Hindlimb muscle (tissue), 1 donor: Measurements from ENCODE around the gene ZNF428. TPM values are rescaled to one million over a fixed set of nuclear protein-coding genes. Genes with fewer than 3 reads are reported as not detected.
"Not testable (repeated sequence)": the region's sequence is repeated elsewhere in the genome, so short reads cannot be mapped to it uniquely, and the experiment has no call there.

Experiments used
- DNase-seq: peaks from one replicate; pipeline ENCODE4 v3.0.0-alpha.2; 2013
- polyA plus RNA-seq: library from polyadenylated mRNA; unstranded; fragments of 120-200 nt; gene quantifications from one replicate; pipeline ENCODE4 v1.2.1, GENCODE V29; 2013; ENCODE audit not compliant: insufficient read length

The ZNF428 gene
- polyA plus RNA-seq, 1 donor = 64.9 TPM

DNA sequence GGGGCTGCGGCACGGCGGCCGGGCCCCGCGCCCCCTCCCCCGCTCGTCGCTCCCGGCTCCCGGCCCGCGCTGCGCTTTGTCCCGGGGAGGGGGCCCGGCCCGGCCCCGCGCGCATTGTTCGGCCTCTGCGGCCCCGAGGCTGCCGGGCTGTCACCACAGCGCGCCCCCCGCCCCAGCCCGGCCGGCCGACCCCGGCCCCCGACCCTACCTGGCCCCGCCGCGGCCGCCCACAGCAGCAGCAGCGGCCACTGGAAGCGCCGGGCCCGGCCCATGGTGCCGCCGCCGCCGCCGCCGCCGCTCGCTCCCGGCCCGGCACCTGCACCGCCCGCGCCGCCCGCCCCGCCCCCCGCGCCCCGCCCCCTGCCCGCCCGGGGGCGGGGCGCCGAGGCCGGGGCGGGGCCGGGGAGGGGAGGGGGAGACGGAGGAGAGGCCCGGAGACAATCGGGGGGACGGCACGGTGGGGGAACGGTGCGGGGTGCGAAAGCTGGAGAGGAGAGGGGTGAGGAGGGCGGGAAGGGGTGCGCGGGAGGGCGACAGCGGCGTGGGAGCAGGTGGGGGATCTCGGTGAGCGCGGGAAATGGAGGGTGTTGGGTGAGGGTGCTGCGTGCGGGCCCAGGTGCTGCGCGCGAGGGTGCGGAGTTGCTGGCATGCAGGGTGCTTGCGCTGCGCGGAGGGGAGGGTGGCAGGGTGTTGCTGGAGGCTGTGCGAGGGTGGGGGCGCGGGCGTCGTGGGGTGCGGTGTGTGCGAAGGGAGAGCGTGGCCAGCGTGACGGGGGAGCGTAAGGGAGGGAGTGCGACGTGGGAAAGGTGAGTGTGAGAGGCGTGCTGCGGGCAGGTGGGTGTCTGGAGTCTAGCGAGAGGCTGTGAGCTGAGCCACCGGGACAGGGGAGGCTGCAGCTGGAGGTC, 20.3 kb upstream of the ZNF428 start, which contains the start of gene CADM4:
CADM4 (minus strand) TSS at position 332 of the 905 bp plus-strand sequence; CDS start at position 272, 60 bp downstream.
- DNase-seq = no peak

DNA sequence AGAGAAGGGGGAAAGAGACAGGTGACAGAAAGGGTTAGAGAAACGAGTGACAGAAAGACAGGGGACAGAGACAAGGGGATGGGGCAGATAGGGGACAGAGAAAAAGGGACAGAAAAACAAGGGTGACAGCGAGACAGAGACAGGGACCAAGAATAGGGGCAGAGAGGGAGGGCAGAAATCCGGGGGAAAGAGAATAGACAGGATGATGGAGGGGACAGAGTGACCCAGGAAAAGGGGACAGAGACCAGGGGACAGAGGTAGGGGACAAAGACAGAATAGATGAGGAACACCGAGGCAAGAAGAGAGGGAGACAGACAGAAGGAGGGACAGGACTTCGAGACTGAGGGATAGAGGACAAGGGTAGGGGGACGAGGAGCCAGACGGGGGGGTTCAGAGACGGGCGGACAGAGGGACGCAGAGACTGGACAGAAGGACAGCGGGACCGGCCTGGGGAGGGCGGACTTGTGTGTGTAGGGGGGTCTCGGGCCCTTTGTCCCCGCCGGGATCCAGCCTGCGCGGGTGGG, 19.6 kb upstream of the ZNF428 start:
- no peak for DNase-seq

DNA sequence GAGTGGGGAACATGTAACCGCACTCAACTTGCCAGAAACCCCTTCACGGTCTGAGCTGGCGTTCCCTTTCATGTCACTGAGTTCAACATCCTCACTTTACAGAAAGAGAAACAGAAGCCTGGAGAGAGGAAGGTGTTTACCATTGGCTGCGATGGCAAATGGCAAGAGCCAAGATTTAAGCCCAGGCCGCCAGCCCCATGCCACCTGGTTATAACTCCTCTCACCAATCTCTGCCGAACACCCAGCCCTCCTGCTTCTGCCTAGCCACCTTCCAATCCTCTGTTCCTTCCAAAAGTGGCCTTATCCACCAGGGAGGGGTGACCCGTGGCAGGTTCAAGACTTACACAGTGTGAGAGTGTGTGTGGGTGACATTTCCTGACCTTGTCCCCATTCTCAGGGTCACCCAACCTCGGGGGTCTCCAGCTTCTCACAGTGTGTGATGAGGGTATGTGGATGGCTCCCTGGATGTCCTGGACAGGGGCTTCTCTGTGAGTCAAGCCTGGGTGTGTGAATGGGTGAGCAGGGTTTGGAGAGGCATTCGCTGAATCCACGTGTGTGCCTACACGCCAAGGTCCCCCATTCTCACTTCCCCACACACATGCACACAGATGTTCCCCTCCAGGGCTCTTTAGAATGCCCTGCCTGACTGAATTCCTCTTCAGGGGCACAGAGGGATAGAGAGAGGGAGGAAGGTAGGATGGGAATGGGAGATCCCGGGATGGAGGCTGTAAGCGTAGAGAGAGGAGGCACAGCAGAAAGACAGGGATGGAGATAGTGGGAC, 19.0 kb upstream of the ZNF428 start:
- DNase-seq = no peak

DNA sequence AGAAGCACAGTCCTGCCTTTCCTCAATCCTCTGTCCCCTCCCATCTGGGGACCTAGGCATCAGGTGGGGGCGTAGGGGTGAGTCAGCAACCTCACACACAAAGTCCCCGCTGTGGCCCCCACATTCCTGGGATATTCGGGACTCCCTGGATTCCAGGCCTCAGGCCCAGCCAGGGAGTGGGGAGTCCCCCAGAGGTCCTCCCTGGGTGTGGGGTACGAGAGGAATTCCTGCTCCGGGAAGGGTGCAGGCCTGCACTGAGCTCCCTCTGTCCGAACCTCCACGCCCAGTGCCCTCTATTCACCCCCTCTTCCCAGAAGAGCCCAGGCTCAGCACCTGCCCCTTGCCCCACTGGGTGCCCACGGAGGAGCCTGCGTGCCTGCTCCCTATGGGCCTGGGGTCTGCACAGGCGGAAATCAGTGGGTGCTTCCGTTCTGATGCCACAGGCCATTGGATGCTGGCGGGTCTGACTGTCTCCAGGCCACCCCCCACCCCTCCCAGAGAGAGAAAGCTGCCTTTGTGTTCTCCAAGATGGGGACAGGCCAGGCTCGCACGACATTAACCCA, 16.8 kb upstream of the ZNF428 start:
- no peak for DNase-seq

DNA sequence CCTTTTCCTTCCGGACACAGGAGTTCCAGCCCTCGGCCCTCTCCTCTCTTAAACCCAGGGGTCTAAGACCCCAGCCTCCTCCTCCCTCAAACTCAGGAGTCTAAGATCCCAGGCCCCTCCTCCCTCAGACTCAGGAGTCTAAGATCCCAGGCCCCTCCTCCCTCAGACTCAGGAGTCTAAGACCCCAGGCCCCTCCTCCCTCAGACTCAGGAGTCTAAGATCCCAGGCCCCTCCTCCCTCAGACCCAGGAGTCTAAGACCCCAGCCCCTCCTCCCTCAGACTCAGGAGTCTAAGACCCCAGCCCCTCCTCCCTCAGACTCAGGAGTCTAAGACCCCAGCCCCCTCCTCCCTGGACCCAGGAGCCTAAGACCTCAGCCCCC, 16.1 kb upstream of the ZNF428 start:
- DNase-seq = not testable (repeated sequence)

DNA sequence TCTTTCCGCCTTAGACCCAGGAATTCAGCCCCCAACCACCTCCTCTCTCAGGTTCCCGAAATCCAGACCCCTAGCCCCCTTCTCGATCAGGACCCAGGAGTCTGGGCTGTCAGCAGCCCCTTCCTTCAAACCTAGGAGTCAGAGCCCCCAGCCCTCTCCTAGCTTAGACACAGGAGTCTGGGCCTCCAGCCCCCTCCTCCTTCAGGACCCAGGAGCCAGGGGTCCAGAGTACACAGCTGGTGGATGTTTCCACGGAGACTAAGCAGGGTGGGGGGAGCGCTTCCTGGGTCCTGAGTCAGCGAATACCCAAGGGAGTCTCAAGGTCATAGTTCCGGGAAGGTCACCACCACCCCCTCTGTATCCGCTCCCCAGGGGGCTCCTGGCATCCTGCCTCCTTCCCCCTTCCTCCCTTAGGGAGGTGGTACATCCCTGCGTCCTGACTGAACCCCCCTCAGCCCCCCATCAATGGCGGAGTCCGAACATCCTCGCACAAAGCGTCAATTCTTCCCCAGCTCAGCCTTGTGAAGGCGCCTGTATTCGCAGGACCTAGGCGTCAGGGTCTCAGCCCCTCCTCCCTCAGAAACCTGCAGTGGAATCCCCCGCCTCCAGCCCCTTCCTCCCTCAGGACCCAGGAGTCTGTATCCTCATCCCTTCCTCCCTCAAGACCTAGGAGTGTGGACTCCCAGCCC, 15.6 kb upstream of the ZNF428 start:
- peak; percentile 23 for DNase-seq

DNA sequence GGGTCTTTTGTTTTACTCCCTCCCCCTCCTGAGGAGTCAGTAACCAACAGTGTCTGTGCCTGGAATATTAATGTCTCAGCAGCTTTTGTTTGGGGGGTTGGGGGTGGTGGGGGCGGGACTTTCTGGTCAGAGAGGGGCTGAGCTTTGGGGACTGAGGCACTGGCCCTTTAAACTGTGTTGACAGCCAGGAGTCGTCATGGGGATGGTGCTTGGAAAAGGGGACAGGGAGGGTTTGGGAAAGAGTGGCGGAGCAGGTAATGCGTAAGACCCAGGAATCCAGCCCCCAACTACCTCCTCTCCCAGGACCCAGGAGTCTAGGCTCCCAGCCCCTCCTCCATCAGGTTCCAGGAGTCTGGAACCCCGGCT, 15.1 kb upstream of the ZNF428 start:
- DNase-seq = no peak

DNA sequence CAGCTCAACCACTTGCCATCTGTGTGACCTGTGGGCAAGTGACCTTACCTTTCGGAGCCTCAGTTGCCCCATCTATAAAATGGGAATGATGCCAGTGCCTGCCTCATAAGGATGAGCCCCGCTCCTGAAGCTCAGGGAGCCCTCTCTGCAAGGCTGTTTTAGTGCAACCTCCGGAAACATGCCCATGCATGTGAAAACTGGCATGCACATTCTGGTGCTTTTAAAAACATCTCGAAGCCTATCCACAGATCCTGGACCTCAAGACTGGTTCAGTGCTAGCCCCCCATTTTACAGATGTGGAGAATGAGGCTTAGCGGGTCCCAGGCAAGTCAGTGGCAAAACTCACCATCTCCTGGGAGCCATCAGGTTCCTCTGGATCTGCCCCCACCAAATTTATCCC, 14.6 kb upstream of the ZNF428 start:
- DNase-seq = no peak

DNA sequence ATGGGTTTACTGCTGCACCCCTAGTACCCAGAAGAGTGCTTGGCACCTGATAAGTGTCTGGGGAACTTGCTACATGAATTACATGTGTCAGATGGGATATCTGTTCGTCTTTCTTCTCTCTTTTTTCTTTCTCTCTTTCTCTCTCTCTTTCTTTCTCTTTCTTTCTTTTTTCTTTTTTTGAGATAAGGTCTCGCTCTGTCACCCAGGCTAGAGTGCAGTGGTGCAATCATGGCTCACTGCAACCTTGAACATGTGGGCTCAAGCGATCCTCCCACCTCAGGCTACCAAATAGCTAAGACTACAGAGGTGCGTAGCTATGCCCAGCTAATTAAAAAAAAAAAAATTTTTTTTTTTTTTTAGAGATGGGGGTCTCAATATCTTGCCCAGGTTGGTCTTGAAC, 14.1 kb upstream of the ZNF428 start:
- DNase-seq = no peak

DNA sequence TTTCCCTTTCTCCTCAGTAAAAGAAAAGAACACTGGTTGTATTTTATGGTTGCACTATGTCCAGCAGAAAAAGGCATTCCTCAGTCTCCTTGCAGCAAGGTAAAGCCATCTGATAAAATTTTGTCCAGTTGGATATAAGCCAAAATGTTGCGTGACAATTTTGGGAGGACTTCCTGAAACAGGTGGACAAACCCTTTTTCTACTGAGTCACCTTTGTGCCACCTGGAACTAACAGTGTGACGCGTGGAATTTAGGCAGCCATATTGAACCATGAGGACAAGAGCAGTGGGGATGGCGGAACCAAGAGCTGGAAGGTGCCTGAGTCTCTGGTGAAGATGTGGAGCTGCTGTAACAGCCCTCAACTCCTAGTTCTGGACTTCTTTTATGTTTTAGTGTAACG, 12.1 kb upstream of the ZNF428 start:
- no peak for DNase-seq

DNA sequence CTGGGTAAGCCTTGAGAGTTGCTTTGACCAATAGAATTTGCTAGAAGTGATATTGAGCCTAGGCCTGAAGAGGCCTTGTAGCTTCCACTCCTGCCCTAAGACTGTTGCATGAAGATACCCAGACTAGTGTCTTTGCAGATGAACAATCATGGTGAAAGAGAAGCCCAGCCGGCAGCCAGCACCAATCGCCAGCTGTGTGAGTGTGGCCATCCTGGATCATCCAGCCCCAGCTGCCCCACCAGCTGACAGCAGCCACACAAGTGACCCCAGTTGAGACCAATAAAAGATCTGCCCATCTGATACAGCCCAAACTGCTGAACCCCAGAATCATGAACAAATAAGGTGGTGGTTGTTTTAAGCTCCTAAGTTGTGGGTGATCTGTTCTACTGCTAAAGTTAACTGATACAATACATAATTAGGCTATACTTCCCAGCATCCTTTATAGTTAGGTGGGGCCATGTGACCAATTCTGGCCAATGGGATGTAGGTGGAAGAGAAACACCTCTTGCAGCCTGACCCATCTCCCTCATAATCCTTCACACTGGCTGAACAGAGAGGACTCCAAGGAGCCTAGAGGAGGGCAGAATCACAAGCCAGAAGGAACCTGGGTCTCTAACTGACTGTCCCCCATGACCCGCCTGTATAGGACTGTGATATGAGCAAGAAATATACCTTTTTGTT, 9.4 kb upstream of the ZNF428 start:
- DNase-seq = no peak

DNA sequence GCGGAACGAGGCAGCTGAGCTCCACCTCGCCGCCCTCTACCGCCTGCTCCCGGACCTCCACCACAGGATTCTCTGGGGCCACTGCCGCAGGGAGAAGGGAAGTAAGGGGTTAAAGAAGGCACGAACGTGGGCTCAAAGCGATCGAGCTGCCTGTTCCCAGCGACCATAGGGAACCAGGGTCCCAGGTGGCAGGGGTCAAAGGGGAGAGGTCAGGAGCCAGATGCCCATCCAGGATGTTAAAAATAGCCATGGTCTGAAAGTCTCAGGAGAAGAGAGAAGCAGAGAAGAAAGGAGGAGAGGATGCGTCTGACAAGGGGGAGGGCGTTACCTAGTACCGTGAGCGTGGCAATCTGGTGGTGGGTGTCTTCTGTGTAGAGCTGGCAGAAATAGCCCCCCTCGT, 7.4 kb upstream of the ZNF428 start:
- no peak for DNase-seq

DNA sequence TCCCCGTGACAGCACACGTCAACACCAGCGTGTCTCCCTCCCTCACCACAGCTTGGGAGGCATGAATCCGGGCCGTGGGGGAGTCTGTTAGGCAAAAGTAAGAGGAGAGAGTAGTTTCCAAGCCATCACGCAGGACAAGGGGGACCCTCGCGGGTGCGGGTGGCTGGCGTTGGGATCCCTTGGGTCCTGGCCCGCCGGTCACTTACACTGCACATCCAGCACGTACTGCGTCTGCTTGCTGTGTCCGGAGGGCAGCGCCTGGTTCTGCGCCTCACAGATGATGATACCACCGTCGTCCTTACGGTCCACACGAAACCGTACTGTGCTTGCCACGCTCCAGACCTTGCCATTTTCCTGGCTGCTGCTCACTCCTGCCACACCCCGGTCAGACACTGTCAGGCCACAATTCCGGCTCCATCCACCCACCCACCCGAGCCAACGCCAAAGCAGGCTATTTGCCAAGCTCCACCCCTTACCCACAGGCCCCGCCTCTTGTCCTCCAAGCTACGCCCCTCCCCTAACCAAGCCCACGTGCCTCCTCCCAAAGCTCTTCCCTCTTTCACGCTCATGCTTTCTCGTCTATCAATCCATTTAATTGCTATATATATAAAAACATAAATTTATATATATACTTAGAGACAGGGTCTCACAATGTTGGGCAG, 6.6 kb upstream of the ZNF428 start:
- DNase-seq = no peak

DNA sequence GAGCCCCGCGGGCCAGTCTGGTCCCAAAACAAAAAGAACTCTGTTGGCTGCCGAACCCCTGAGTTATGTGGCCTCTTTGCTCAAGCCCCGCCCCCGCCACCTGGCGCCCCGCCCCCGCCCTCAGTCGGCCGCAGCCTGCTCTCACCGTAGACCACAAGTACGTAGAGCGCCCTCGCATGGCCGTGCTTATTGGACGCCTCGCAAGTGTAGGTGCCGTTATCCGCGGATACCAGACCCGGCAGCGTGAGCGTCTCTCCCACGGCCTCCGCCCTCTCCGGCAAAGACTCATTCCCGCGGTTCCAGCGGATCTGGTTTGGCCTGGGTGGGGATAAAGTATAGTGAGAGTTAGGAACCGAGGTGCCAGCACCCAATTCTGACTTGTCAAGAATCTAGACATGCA, 5.5 kb upstream of the ZNF428 start:
- no peak for DNase-seq

DNA sequence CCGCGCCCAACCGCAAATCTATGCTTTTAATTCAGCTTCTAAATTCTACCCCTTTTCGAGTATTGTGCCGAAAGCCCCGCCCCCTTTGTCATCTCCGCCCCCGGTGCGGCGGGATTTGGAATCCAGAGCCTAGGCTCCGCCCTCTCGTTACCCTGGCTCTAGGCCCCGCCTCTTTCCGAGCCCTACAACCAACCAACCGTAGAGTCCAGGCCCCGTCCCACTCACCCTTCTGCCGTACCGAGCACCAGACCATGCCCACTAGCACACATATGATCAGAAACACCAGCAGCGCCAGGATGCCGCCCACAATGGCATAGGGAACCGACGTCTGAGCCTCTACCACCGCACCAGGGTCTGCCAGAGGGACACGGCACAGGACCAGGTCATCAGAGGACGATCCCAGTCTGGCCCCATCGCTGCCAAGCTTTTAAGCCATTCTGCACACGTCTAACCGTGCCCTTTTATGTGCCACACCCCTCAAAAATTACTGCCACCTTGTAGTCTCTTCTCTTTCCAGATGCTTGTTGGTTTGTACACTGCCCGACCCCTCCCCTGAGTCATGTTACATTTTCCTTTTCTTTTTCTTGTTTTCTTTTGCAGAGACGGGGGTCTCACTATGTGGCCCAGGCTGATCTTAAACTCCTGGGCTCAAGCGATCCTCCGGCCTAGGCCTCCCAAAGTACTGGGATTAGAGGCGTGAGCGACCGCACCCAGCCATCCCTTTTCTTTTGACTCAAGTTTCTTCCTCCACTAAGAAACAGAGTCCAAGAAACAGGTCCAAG, 4.7 kb upstream of the ZNF428 start:
- no peak for DNase-seq

DNA sequence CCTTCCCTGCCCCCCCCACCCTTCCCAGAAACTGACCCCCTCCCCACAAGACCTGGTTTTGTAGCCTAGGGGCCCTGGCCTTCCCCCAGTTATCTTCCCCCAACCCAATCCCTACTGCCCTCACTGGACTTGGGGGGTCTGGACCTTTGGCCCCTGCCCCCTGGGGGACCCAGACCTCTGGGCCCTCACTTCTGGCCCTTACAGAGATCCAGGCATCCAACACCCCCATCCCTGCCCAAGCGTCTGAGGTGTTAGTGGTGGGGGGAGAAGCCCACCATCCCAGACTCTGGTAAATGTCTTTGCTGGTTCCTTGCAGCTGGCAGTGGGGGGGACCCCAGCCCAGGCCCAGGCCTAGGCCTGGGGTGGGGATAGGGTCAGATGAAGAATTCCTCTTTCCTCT, 3.5 kb upstream of the ZNF428 start:
- DNase-seq = no peak

DNA sequence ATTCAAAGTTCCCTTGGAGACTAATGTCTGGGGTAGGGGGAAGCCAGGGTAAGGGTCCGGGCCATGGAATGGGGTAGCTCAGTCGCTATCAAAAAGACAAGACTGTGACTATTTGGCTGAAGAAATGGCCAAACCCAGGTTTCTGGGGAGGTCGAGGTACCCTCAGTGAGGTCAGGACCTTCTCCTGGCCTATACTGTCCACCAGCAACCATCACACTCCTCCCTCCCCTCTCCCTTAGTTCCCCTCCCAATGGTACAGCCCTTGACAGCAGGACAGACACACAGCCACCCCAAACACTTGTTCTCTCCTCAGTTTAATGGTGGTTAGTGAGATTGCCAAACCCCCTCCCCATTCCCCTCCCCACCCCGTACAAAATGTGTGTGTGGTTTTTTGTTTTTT, 2.6 kb upstream of the ZNF428 start:
- DNase-seq = no peak

DNA sequence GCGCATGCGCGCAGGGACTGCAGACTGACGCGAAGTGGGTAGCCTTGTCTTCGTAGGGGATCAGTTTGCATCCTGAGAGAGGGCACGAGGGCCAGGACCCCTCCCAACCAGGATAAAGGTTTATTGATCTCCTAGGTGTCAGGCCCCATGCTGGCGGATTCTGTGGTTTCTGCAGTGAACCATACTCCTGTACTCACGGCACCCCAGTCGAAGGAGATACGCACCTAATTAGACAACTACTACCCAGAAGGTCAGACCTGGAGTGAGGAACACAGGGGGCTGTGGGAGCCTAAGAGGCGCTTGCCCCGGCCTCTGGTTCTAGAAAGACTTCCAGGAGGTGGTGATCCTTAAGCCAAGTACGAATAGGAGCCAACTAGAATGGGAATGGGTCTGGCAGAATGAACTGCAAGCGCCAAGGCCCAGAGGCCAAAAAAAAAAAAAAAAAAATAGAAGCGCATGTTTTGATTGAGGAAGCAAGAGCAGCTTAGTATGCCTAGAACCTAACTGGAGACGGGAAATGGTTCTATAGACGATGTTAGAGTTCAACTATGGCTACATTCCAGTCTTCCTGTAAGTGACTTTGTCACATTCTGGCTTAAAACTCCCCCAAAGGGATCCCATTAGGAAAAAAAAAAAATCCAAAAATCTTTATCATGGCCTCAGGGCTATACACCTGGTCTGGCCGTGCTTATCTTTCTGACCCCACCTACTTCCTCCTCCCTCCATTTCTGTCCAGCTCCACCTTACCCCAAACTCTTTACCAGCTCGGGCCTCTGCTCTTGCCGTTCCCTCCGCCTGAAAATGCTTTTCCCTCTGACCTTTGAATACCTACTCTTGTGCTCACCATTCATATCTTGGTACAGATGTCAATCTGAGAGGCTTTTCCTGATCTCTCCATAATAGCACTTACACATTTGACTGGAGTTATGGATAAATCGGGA, 902 bp upstream of the ZNF428 start:
- DNase-seq = no peak

DNA sequence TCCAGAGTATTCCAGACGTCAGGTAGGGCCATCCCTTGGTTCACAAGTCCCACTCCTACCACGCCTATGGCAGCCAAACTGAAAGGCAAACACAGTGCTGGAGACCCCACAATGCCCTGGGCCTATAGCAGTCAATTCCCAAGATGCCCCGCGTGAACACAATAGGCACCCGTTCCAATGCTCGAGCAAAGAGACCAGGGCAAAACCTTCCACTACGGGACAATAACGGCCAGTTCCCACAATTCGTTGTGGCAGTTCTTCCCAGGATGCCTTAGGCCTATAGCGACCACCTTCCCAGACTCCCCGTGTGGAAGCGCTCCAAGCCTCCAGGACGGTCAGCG, 538 bp downstream of the ZNF428 start:
- no peak for DNase-seq

DNA sequence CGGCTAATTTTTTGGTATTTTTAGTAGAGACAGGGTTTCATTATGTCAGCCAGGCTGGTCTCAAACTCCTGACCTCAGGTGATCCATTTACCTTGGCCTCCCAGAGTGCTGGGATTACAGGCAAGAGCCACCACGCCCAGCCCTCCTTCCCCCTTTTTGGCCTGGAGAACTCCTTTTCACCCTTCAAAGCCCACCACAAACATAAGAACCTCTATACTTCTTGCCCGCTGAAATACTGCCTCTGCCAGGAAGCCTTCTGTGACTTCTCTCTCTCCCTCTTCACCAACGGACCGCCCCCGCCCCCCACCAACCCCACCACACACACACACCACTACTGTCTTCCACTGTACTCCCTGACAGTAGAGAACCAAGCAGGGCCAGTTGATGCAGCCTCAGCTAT, 2.5 kb downstream of the ZNF428 start:
- no peak for DNase-seq
